ENCODE measurements around the gene ZNF138. TPM values are rescaled to one million over a fixed set of nuclear protein-coding genes. Genes with fewer than 3 reads are reported as not detected.
"Not testable (repeated sequence)": the region's sequence is repeated elsewhere in the genome, so short reads cannot be mapped to it uniquely, and the experiment has no call there.

The ZNF138 gene
- polyA plus RNA-seq, 1 donor (not counting 4 experiments of a cell fraction or from before 2014, with no cell fraction given), result 6.3 TPM

GRCh38 chr7:64787295-64787694 lies 6.9 kb upstream of the ZNF138 start:
- H3K79me2 ChIP-seq (ENCODE audit: control insufficient read depth, insufficient read depth, low read length), result no peaks in the 10 kb centered on the region
- FAIRE-seq (no peak), DNase-seq (ENCODE audit: low read depth, low spot score) (no peak)
- H3K4me1 ChIP-seq (ENCODE audit: control insufficient read depth, extremely low read depth, insufficient read depth, low read length), result no peaks in the 10 kb centered on the region
- H3K4me3 ChIP-seq (ENCODE audit: control insufficient read depth in 2 of 3, extremely low read depth in 1 of 3, insufficient read depth in 2 of 3, low read depth in 1 of 3, low read length in 3 of 3), result no peak overlapping the region
- H3K27me3 ChIP-seq (ENCODE audit: control insufficient read depth, extremely low read depth, insufficient read depth, low read length), result no peaks in the 10 kb centered on the region
- H2AFZ ChIP-seq (ENCODE audit: control insufficient read depth, low read length), result no peak overlapping the region
- no peak overlapping the region for H3K4me2 ChIP-seq (ENCODE audit: control insufficient read depth, extremely low read depth, insufficient read depth, low read depth, low read length)
- H3K9me3 ChIP-seq (ENCODE audit: control insufficient read depth, low read depth, low read length), result no peaks in the 10 kb centered on the region
- no peaks in the 10 kb centered on the region for H3K36me3 ChIP-seq (ENCODE audit: control insufficient read depth in 2 of 2, extremely low read depth in 1 of 2, insufficient read depth in 2 of 2, low read length in 2 of 2)
- no peak overlapping the region for H3K27ac ChIP-seq (ENCODE audit: control insufficient read depth, insufficient read depth, low read length)
- no peak overlapping the region for H3K9ac ChIP-seq (ENCODE audit: control insufficient read depth, extremely low read depth, insufficient read depth, low read length)
- TF ChIP-seq EZH2 (IDR thresholded peaks at IDR 0.05; ENCODE audit: low read length), result no peak
- TF ChIP-seq CTCF (optimal IDR thresholded peaks at IDR 0.05 in 1 of 3, IDR thresholded peaks at IDR 0.05 in 1 of 3, conservative IDR thresholded peaks at IDR 0.05 in 1 of 3; ENCODE audit: extremely low read depth in 1 of 3, insufficient read depth in 2 of 3, low read length in 3 of 3), result no peak
- no peaks in the 10 kb centered on the region for H4K20me1 ChIP-seq (ENCODE audit: control insufficient read depth, extremely low read depth, insufficient read depth, low read length)
- dilution Hi-C loops (cut with MboI; ENCODE audit: extremely low pct_ligation_motif_present, low sequenced_read_pairs), result no loop called here
- no peaks in the 10 kb centered on the region for H3K9me1 ChIP-seq (ENCODE audit: control insufficient read depth, extremely low read depth, insufficient read depth, low read length)

GRCh38 chr7:64789241-64789640 lies 5.0 kb upstream of the ZNF138 start:
- DNase-seq (ENCODE audit: low read depth, low spot score); dilution Hi-C loops (cut with MboI; ENCODE audit: extremely low pct_ligation_motif_present, low sequenced_read_pairs): not testable (repeated sequence)

DNA sequence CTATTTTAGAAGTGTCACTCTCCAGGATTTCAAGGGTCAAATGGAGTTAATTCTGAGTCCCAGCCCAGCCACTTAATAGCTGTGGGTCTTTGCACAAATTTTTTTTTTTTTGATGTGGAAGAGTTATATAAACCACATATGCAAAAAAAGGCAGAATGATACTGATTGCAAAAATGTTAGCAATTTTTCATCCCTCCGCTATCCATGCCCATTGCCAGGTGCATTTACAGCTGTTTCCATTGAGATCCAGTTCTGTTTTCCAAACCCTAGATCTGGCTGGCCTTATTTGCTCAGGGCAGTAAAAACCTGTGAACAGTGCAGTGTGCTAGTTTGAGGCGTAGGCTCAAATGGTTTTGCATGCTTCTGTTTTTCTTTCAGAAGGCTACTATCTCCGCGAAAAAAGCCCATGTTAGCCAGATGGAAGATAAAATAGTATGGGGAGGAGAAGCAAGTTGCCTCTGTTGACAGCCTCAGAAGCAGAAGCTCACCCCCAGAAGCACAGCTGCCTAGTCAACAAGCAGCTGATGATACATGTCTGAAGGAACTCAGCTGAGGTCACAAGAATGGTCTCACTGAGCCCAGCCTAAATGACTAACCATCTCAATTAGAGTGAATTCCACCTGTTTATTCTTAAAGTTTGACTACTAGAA lies 997 bp upstream of the ZNF138 start:
- Histone ChIP-seq H3K4me1 (ENCODE audit: control insufficient read depth, extremely low read depth, insufficient read depth, low read length) (peaks cover 11% of the 10 kb centered on the region), H4K20me1 (ENCODE audit: control insufficient read depth, extremely low read depth, insufficient read depth, low read length) (no peaks in the 10 kb centered on the region), H3K27ac (ENCODE audit: control insufficient read depth, insufficient read depth, low read length) (no peak overlapping the region), H3K4me2 (ENCODE audit: control insufficient read depth, extremely low read depth, insufficient read depth, low read depth, low read length) (no peak overlapping the region), H3K36me3 (ENCODE audit: control insufficient read depth in 2 of 2, extremely low read depth in 1 of 2, insufficient read depth in 2 of 2, low read length in 2 of 2) (peaks cover 0 to 1% of the 10 kb centered on the region in 2 experiments), H3K4me3 (ENCODE audit: control insufficient read depth in 2 of 3, extremely low read depth in 1 of 3, insufficient read depth in 2 of 3, low read depth in 1 of 3, low read length in 3 of 3) (no peak overlapping the region), H3K9ac (ENCODE audit: control insufficient read depth, extremely low read depth, insufficient read depth, low read length) (no peak overlapping the region), H3K9me3 (ENCODE audit: control insufficient read depth, low read depth, low read length) (no peaks in the 10 kb centered on the region), H3K27me3 (ENCODE audit: control insufficient read depth, extremely low read depth, insufficient read depth, low read length) (no peaks in the 10 kb centered on the region), H3K9me1 (ENCODE audit: control insufficient read depth, extremely low read depth, insufficient read depth, low read length) (no peaks in the 10 kb centered on the region), H2AFZ (ENCODE audit: control insufficient read depth, low read length) (no peak overlapping the region), H3K79me2 (ENCODE audit: control insufficient read depth, insufficient read depth, low read length) (peaks cover 33% of the 10 kb centered on the region)
- FAIRE-seq (no peak), DNase-seq (ENCODE audit: low read depth, low spot score) (no peak)
- no peak for TF ChIP-seq CTCF (optimal IDR thresholded peaks at IDR 0.05 in 1 of 3, IDR thresholded peaks at IDR 0.05 in 1 of 3, conservative IDR thresholded peaks at IDR 0.05 in 1 of 3; ENCODE audit: extremely low read depth in 1 of 3, insufficient read depth in 2 of 3, low read length in 3 of 3)
- TF ChIP-seq EZH2 (IDR thresholded peaks at IDR 0.05; ENCODE audit: low read length), result no peak
- dilution Hi-C loops (cut with MboI; ENCODE audit: extremely low pct_ligation_motif_present, low sequenced_read_pairs), result no loop called here

More at GRCh38 chr7:64789241-64789640, 5.0 kb upstream of the ZNF138 start:
- not testable (repeated sequence) for FAIRE-seq; H3K79me2 ChIP-seq (ENCODE audit: control insufficient read depth, insufficient read depth, low read length); H3K36me3 ChIP-seq (ENCODE audit: control insufficient read depth in 2 of 2, extremely low read depth in 1 of 2, insufficient read depth in 2 of 2, low read length in 2 of 2); H3K9me1 ChIP-seq (ENCODE audit: control insufficient read depth, extremely low read depth, insufficient read depth, low read length); H3K9me3 ChIP-seq (ENCODE audit: control insufficient read depth, low read depth, low read length); H2AFZ ChIP-seq (ENCODE audit: control insufficient read depth, low read length); H3K4me2 ChIP-seq (ENCODE audit: control insufficient read depth, extremely low read depth, insufficient read depth, low read depth, low read length); H4K20me1 ChIP-seq (ENCODE audit: control insufficient read depth, extremely low read depth, insufficient read depth, low read length); H3K9ac ChIP-seq (ENCODE audit: control insufficient read depth, extremely low read depth, insufficient read depth, low read length); H3K4me1 ChIP-seq (ENCODE audit: control insufficient read depth, extremely low read depth, insufficient read depth, low read length); H3K27me3 ChIP-seq (ENCODE audit: control insufficient read depth, extremely low read depth, insufficient read depth, low read length); H3K4me3 ChIP-seq (ENCODE audit: control insufficient read depth in 2 of 3, extremely low read depth in 1 of 3, insufficient read depth in 2 of 3, low read depth in 1 of 3, low read length in 3 of 3); H3K27ac ChIP-seq (ENCODE audit: control insufficient read depth, insufficient read depth, low read length)

Measured in keratinocyte (primary cell).